ENCODE measurements around the gene LRFN5.

The LRFN5 gene

DNA sequence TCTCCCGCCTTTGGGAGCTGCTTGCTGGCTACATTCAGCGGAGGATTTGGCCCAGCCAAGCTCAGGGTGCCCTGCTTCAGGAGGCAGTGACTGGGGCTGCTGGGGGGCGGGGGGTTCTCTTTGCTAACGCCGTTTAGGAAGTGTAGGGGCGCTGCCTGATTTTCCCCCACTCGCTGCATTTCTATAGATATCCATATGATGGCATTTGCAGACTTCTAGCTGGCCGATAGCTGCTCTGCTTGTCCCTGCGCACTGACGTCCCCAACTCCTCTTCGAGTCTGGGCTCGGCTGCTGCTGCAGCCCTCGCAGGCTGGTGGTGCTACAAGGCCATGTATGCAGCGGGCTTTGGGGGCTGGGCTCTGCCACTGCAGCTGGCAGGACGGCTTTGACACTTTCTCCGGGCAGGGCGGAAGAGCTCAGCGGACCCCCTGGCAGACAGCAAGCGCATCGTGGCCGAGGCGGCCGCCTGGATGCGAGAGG, 3.1 kb downstream of the LRFN5 start:
- no peak for DNase-seq (ENCODE audit: low read depth)
- TF ChIP-seq, protein P1, sequence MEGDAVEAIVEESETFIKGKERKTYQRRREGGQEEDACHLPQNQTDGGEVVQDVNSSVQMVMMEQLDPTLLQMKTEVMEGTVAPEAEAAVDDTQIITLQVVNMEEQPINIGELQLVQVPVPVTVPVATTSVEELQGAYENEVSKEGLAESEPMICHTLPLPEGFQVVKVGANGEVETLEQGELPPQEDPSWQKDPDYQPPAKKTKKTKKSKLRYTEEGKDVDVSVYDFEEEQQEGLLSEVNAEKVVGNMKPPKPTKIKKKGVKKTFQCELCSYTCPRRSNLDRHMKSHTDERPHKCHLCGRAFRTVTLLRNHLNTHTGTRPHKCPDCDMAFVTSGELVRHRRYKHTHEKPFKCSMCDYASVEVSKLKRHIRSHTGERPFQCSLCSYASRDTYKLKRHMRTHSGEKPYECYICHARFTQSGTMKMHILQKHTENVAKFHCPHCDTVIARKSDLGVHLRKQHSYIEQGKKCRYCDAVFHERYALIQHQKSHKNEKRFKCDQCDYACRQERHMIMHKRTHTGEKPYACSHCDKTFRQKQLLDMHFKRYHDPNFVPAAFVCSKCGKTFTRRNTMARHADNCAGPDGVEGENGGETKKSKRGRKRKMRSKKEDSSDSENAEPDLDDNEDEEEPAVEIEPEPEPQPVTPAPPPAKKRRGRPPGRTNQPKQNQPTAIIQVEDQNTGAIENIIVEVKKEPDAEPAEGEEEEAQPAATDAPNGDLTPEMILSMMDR (IDR thresholded peaks at IDR 0.05; ENCODE audit: control insufficient read depth, insufficient read depth, low read depth, low read length, missing control alignments): peak; percentile 39
- peak overlapping the region; percentile 34 for H3K4me3 ChIP-seq (ENCODE audit: control insufficient read depth, low read depth, low read length)

DNA sequence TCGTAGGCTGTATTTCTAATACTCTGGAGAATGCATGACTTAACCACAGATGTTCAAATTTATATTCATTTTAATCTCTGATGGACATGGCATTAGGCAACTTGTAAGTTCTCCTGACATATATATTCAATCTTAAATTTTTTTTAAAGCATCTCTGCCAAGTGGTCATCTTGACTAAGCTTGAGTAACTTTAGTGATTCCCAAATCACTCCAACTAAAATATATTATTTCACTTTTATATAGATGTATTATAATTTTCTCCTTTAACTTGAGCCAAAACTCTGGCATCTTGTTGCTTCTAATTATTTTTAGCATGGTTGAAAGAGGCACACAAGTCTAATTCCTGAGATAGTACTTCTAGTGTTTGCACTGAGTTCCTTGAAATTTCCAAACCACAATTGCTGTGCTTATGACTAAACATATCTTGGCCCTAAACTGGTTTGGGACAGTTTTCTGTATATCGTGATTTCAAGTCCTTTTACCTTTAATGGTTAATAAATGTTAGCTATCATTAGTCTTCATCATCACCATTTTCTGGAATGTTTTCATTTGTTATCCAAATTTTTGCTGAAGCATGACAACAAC, 8.4 kb downstream of the LRFN5 start:
- no peak overlapping the region for H3K4me3 ChIP-seq (ENCODE audit: control insufficient read depth, low read depth, low read length)
- no peak for DNase-seq (ENCODE audit: low read depth)
- TF ChIP-seq, protein P1 (IDR thresholded peaks at IDR 0.05; ENCODE audit: control insufficient read depth, insufficient read depth, low read depth, low read length, missing control alignments): no peak

DNA sequence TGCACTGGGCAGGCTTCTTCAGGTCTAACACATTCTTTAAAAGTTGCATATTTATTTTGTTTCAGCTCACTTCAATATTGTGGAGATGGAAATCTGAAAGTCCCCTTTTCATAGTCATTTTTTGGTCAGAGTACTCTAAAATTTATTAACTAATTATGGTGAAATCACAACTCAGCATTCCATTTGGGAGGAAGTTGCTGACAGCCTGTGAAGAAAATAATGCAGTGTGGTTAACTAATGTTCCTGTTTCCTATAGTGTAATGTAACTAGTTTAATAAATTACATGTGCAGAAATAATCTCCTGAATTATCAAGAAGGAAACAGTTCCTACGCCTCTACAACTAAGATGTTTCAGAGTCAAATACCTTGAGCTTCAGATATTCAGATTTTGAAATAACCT, 17.1 kb downstream of the LRFN5 start:
- no peak overlapping the region for H3K4me3 ChIP-seq (ENCODE audit: control insufficient read depth, low read depth, low read length)
- TF ChIP-seq, protein P1 (IDR thresholded peaks at IDR 0.05; ENCODE audit: control insufficient read depth, insufficient read depth, low read depth, low read length, missing control alignments): no peak
- DNase-seq (ENCODE audit: low read depth): no peak

DNA sequence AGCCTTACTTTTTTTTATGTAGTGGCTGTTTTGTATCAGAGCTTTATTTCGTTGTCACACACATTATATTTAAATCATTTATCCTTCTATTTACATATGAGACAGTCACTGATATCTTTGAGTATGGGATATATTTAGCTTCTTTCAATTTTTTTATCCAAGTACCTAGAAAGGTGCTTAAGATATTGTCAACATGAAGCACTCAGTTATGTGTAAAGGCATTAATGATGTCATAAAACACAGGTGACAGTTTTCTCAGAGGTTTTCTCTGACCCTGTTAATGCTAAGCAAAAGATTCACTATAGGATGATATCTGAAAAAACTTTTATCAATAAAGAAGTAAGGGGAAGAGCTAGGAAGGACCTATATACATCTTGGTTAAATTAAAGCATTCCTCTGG, 23.2 kb downstream of the LRFN5 start:
- TF ChIP-seq, protein P1 (IDR thresholded peaks at IDR 0.05; ENCODE audit: control insufficient read depth, insufficient read depth, low read depth, low read length, missing control alignments): no peak
- H3K4me3 ChIP-seq (ENCODE audit: control insufficient read depth, low read depth, low read length): no peak overlapping the region

DNA sequence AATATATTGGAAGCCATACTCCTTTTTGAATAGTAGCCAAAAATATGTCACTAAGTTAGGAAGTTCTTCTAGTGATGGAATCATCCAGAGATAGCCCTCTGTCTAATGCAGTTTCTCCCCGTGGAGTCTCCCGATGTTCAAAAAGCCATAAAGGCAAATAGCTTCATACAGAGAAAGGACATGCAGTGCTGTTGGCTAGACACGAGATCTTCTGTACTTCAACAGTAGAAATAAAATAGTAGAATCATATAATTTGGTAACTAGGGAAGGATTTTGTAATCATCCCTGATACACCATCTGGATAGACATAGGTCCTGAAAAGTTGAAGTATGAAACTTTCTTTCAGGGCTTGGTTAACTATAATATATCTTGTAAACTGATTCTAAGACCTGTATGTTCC, 27.6 kb downstream of the LRFN5 start:
- TF ChIP-seq, protein P1 (IDR thresholded peaks at IDR 0.05; ENCODE audit: control insufficient read depth, insufficient read depth, low read depth, low read length, missing control alignments): no peak
- DNase-seq (ENCODE audit: low read depth): no peak
- H3K4me3 ChIP-seq (ENCODE audit: control insufficient read depth, low read depth, low read length): no peak overlapping the region

More for the DNA sequence above, 23.2 kb downstream of the LRFN5 start:
- DNase-seq (ENCODE audit: low read depth): no peak

DNA sequence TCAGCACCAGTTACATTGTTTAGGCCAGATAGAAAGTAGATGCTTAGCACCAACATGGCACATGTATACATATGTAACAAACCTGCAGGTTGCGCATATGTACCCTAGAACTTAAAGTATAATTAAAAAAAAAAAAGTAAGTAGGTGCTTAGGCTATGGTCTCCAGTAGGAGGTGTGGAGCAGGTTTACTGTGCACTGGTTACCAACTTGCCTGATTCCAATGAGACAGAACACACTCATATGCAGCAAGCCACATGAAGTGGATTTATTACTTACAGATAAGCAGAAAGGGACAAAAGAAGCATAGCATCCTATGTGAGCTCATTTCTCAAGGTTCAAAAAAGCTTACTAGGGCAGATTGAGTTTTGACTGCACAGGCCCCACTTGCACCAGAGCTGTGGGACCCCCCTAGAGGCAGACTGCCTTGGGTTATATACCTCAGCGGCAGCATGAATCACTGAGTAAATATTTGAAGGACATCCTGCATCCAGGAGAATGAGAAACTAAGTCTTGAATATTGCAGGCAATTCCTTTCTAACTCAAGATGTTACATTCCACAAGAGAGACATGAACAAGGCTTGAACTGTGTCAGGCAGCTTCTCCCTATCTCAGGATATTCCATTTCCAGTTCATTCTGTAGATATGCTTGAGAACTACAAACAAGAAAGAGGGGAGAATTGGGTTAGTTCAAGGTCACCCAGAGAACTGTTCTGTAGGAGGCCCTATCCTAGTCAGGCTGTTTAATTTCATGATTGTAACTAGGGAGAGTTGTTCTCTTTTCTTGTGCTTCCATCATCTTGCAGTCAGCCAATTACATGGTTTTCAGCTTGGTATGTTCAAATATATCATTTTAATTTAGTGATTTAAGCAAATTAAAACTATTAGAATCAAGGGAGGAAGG, 30.1 kb downstream of the LRFN5 start:
- TF ChIP-seq, protein P1 (IDR thresholded peaks at IDR 0.05; ENCODE audit: control insufficient read depth, insufficient read depth, low read depth, low read length, missing control alignments): no peak
- DNase-seq (ENCODE audit: low read depth): no peak

More for the DNA sequence above, 30.1 kb downstream of the LRFN5 start:
- no peak overlapping the region for H3K4me3 ChIP-seq (ENCODE audit: control insufficient read depth, low read depth, low read length)
